ENCODE data around the gene MLLT3. TPM values are rescaled to one million over a fixed set of nuclear protein-coding genes. Genes with fewer than 3 reads are reported as not detected.

The MLLT3 gene
- total and polyA plus RNA-seq, 9 donors: 8.7 to 15.4 (median 13.8) TPM

GRCh38 chr9:20447291-20447690 is 175.0 kb downstream of the MLLT3 start:
- H3K4me3 ChIP-seq: no peak overlapping the region
- H3K36me3 ChIP-seq: no peaks in the 10 kb centered on the region
- no peaks in the 10 kb centered on the region for H3K4me1 ChIP-seq (ENCODE audit: insufficient read depth)
- intact Hi-C loops (cut with DNase I): loop anchor here in 1 of 4 donors (10.0 kb wide), 1 partner anchor 62 kb away; no protein-coding TSS in a partner anchor
- no peak overlapping the region for H3K27ac ChIP-seq
- no peak for DNase-seq
- TF ChIP-seq, protein P1, sequence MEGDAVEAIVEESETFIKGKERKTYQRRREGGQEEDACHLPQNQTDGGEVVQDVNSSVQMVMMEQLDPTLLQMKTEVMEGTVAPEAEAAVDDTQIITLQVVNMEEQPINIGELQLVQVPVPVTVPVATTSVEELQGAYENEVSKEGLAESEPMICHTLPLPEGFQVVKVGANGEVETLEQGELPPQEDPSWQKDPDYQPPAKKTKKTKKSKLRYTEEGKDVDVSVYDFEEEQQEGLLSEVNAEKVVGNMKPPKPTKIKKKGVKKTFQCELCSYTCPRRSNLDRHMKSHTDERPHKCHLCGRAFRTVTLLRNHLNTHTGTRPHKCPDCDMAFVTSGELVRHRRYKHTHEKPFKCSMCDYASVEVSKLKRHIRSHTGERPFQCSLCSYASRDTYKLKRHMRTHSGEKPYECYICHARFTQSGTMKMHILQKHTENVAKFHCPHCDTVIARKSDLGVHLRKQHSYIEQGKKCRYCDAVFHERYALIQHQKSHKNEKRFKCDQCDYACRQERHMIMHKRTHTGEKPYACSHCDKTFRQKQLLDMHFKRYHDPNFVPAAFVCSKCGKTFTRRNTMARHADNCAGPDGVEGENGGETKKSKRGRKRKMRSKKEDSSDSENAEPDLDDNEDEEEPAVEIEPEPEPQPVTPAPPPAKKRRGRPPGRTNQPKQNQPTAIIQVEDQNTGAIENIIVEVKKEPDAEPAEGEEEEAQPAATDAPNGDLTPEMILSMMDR (IDR thresholded peaks at IDR 0.05): no peak
- TF ChIP-seq POLR2A (IDR thresholded peaks at IDR 0.05) (no peak), EP300 (IDR thresholded peaks at IDR 0.05) (no peak)
- H3K27me3 ChIP-seq: no peaks in the 10 kb centered on the region
- no peaks in the 10 kb centered on the region for H3K9me3 ChIP-seq

GRCh38 chr9:20446248-20446647 is 176.1 kb downstream of the MLLT3 start:
- Histone ChIP-seq H3K27ac (no peak overlapping the region), H3K36me3 (no peaks in the 10 kb centered on the region), H3K4me1 (ENCODE audit: insufficient read depth) (no peaks in the 10 kb centered on the region), H3K9me3 (no peaks in the 10 kb centered on the region), H3K27me3 (no peaks in the 10 kb centered on the region), H3K4me3 (no peak overlapping the region)
- 50 to 61% (median 56%) methylated on average over 5 of the region's 5 CpGs for WGBS, 3 donors
- intact Hi-C loops (cut with DNase I): loop anchor here in 1 of 4 donors (10.0 kb wide), 1 partner anchor 61 kb away; no protein-coding TSS in a partner anchor
- no peak for DNase-seq
- no peak for TF ChIP-seq POLR2A (IDR thresholded peaks at IDR 0.05)
- TF ChIP-seq, protein P1 (IDR thresholded peaks at IDR 0.05): no peak
- no peak for TF ChIP-seq EP300 (IDR thresholded peaks at IDR 0.05)

- TF ChIP-seq EP300 (IDR thresholded peaks at IDR 0.05) (no peak), POLR2A (IDR thresholded peaks at IDR 0.05) (no peak)
- TF ChIP-seq, protein P1 (IDR thresholded peaks at IDR 0.05): no peak
- no peaks in the 10 kb centered on the region for H3K36me3 ChIP-seq
- H3K27ac ChIP-seq: no peak overlapping the region
- no peaks in the 10 kb centered on the region for H3K27me3 ChIP-seq
- no peak for DNase-seq
- H3K4me3 ChIP-seq: no peak overlapping the region
- no peaks in the 10 kb centered on the region for H3K4me1 ChIP-seq (ENCODE audit: insufficient read depth)
- intact Hi-C loops (cut with DNase I): loop anchor here in 1 of 4 donors (10.0 kb wide), 1 partner anchor 58 kb away; no protein-coding TSS in a partner anchor
- no peaks in the 10 kb centered on the region for H3K9me3 ChIP-seq
- WGBS, 3 donors: 43 to 49% (median 45%) methylated on average over 3 of the region's 3 CpGs
Measured at GRCh38 chr9:20442461-20443319, 179.6 kb downstream of the MLLT3 start.

- no peak for DNase-seq
- no peaks in the 10 kb centered on the region for H3K9me3 ChIP-seq
- no peaks in the 10 kb centered on the region for H3K4me1 ChIP-seq (ENCODE audit: insufficient read depth)
- no peaks in the 10 kb centered on the region for H3K36me3 ChIP-seq
- no peak overlapping the region for H3K4me3 ChIP-seq
- no peak overlapping the region for H3K27ac ChIP-seq
- WGBS, 3 donors: 56 to 73% (median 70%) methylated on average over 4 of the region's 4 CpGs
- TF ChIP-seq EP300 (IDR thresholded peaks at IDR 0.05) (no peak), POLR2A (IDR thresholded peaks at IDR 0.05) (no peak)
- TF ChIP-seq, protein P1 (IDR thresholded peaks at IDR 0.05): no peak
- H3K27me3 ChIP-seq: no peaks in the 10 kb centered on the region
- intact Hi-C loops (cut with DNase I): loop anchor here in 1 of 4 donors (10.0 kb wide), 1 partner anchor 57 kb away; no protein-coding TSS in a partner anchor
Measured at GRCh38 chr9:20441711-20442423, 180.4 kb downstream of the MLLT3 start.
